EH (cell line): Measurements from ENCODE around the gene DNM2.
A peak's percentile ranks its signal among the peaks of the same experiment; 100 is the strongest.
"Not testable (repeated sequence)": the region's sequence is repeated elsewhere in the genome, so short reads cannot be mapped to it uniquely, and the experiment has no call there.

Experiments
- DNase-seq: peaks from one replicate; pipeline ENCODE4 v3.0.0-alpha.2; 2015; ENCODE audit warnings: low read depth

Gene DNM2

DNA sequence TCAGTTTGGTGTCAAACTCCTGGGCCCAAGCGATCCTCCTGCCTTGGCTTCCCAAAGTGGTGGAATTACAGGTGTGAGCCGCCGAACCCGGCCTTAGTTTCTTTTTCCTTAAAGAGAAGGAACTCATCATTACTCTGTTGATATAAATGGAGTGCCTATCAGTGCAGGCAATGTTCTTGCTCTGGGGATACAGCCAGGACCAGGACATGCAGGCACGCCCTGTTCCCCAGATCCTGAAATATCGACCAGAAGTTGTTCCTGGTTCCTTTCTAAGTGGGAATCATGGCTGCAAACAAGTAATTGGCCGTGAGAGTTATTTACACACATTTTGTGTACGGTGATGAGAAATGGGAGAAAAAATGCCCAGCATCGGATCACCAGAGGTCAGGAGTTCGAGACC is 8.4 kb downstream of the DNM2 start:
- no peak for DNase-seq

DNA sequence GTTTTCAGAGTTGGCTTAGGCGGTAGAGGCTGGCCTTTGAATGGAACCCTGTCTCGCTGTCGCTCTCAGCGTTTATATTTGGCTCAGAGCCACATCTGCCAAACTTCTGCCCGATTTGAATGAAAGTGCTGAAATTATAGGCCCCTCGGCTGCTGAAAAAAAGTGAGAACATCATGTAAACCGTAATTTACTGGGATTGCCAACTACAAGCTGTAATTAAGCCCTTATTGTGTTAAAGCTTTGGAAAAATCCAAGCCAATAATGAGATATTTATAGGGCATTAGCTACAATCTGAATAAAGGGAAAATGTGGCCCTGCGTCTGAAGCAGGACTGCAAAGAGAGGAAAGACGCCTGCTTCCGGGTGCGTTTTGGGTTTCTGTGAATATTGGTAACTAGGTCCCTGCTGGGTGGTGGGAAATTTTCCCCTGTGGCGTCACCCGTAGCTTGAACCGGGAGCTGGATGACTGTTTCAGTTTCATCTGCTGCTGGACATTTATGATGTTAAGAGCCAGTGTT is 9.9 kb downstream of the DNM2 start:
- no peak for DNase-seq

DNA sequence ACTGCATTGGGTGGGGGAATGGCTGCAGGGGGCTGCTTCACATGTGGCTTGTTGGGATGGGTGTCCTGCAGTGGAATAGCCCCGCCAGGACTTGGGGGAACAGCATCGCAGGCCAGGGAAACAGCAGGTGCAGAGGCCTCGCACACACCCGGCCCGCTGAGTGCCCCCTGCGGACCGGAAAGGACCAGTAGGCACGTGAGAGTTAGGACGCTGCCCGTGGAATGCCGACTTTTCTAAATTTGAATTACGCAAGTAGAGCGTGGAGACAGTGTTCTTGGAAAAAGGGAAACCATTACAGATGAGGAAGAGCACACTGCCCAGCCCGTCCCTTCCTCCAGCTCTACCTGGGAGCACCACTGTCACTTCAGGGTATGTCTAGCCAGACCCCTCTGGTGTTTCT is 11.5 kb downstream of the DNM2 start:
- DNase-seq = no peak

DNA sequence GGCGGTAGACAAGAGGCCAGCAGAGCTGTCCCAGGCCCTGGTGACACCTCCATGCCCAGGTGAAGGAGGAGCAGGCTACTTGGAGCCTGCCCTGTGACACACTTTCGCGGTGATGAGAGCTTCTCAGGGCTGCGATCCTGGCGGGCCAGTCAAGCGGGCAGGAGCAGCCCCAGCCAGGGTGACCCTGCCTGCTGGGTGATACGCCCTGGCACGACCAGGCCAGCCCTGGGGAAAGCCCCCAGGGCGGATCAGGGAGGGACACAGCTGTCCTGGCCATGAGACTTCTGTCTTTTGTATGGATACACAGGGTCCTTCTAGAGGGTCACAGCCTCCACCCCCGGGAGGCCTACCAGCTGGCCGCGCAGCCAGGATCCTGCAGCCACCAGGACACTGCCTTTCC is 13.1 kb downstream of the DNM2 start:
- DNase-seq = no peak

DNA sequence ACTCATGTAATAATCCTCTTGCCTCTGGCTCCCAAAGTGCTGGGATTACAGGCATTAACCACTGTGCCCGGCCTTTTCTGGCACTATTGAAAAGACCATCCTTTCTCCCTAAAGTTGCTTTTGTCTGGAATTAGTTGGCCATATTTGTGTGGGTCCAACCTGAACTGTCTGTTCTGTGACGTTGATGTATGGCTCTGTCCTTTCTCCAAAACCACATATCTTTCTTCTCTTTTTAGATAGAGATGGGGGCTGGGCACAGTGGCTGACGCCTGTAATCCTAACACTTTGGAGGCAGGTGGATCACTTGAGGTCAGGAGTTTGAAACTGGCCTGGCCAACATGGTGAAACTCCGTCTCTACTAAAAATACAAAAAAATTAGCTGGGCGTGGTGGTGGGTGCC is 17.9 kb downstream of the DNM2 start:
- DNase-seq = no peak

DNA sequence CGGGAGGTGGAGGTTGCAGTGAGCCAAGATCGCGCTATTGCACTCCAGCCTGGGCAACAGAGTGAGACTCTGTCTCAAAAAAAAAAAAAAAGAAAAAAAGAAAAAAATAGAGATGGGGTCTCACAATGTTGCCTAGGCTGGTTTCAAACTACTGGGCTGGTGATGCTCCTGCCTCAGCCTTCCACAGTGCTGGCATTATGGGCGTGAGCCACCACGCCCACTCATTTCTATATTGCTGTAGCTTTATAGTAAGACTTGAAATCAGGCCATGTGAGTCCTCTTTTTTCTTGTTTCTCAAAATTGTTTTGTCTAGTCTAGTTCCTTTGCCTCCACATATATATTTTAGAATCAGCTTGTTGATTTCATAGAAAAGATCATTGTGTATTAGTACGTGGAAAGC is 18.3 kb downstream of the DNM2 start:
- DNase-seq = no peak

DNA sequence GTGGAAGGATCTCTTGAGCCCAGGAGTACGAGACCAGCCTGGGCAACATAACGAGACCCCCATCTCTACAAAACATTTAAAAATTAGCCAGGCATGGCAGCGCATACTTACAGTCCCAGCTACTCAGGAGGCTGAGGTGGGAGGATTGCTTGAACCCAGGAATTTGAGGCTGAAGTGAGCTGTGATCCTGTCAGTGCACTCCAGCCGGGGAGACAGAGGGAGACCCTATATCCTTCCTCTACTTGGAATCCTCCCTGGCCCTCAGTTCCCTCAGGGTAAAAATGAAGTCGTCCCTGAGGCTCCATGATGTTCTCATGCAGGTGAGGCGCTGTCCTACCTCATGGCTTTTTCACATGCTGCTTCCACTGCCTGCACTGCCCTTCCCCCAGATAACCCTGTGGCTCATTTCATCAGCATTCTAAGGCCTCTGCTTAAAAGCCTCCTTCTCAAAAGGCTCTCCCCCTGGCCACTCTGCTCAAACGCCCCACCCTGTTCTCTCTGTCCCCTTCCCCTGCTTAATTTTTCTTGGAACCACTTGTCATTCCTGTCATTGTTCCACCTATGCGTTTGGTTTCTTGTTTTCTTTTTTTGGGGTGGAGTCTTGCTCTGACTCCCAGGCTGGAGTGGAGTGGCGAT is 19.2 kb downstream of the DNM2 start:
- no peak for DNase-seq

DNA sequence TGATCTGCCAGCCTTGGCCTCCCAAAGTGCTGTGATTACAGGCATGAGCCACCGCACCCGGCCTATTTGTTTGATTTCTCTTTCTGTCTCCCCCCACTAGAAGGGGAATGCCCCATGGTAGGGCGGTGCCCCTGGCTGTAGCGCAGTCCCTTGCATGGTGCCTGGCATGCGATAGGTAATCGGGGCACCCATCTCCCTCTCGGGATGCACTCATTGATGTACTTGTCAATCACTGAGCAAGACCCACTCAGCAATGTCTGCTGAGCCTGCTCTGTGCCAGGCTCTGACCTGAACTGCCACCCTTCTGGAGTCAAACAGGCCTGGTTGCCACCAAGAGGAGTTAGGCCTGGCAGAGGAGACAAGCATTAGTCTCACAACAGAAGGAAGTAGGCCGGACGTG is 19.8 kb downstream of the DNM2 start:
- no peak for DNase-seq

DNA sequence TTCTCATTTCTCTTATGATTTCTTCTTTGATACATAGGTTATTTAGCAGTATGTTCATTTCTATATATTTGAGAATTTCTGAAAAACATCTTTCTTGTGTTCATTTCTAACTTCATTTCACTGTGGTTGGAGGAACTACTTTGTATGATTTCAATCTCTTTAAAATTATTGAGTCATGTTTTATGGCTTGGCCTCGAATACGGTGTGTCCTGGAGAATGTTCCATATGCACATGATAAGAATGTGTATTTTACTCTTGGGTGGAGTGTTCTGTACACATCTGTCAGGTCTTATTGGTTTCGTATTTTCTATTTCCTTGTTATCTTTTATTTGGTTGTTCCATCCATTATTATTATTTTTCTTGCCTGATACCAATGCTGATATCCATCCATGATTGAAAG is 22.9 kb downstream of the DNM2 start:
- DNase-seq = no peak

DNA sequence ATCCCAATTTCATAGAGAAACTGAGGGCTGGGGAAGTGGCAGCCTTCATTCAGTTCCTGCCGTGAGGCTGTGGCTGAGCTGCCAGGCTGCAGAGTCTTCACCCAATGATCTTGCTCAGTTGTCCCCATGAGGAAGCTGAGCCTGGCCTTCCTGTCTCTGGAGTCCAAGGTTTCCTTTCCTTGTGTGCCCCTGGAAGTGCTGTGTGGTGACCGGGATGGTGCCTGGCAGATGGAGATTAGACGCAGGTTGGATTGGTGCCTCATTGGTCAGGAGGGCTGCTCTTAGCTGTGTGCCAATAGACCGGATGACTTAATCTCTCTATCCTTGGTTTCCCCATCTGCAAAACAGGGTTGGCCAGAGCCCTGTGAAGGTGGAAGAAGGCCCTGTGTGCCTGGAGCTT is 24.6 kb downstream of the DNM2 start:
- no peak for DNase-seq

DNA sequence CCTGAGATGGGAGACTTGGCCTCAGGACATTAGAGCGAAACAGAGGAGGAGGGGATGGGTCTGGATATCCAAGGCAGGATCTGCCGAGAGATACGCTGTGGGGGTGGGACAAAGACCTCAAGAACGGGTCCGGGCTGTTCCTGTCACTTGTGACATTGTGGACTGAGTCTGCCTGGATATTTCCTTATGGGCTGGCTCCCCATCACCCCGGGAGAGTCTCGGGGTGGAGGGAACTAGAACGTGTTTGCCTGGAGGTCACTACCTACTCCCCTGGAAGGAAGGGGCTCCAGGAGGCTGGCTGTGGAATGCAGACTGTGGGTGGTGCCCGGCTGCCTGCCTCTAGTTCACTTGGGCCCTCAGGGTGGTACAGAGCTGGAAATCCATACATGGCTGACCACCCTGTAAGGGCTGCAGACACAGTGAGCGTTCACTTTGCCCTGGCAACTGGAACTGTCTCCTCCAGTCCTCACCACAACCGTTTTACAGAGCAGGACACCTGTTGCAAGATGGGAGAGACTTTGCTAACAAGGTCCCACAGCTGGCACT is 26.4 kb downstream of the DNM2 start:
- no peak for DNase-seq

DNA sequence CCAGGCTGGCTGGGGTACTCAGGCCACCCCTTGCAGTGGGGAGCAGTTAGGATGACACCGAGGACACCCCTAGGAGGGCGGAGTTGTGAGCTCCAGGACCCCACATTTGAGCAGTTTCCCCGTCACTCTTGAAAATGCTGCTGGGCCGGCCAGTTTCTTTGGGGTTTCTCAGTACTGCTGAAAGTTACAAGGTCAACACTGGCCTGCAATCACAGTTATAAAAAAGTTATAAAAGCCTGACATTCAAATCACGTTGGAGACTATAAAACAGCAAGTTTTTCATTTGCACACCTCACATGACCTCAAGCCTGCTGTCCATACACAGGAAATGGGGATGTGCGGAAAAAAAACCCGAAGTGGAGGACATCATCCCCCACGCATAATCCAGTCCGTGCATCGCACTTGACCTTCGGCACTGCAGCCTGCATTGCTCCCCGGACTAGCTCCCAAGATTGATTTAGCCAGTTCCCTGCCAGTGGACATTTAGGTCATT is 27.0 kb downstream of the DNM2 start:
- DNase-seq = no peak

DNA sequence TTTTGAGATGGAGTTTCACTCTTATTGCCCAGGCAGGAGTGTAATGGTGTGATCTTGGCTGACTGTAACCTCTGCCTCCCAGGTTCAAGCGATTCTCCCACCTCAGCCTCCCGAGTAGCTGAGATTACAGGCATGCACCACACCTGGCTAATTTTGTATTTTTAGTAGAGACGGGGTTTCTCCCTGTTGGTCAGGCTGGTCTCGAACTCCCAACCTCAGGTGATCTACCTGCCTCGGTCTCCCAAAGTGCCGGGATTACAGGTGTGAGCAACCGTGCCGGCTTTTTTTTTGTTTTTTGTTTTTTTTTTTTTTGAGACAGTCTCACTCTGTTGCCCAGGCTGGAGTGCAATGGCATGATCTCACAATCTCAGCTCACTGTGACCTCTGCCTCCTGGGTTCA is 28.6 kb downstream of the DNM2 start:
- not testable (repeated sequence) for DNase-seq

DNA sequence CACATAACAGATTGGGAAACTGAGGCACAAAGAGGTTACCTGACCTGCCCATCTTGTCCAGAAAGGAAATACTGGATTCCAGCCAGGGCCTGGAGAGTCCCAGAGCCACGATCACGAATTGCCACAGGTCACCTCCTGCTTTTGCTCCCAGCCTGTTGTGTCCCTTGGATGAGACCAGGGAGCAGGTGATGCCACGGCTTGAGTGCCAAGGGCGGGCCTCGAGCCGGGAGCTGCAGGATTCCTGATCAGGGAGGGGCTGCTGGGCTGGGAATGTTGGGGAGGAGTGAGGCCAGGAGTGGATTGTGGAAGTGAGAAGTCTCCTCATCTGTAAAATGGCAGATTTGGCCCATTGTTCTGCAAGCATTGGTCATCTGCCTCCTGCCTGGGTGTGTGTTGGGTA is 29.4 kb downstream of the DNM2 start:
- DNase-seq = no peak

DNA sequence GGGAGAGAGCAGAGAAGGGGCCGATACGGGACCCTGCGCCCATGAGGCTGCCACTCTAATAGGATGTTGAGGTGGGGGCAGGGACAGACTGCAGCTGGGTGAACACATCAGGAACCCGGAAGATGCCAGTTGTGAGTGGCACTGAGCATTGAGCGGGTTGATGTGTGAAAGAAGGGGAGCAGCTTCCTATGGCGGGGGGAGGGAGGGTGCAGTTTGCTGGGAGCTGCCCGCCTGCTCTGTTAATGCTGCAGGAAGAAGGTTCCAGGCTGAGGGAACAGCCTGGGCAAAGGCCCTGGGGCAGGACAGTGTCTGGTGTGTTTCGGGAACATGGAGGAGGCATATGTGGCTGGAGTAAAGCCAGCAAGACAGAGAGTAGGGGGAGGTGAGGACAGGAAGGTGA is 29.8 kb downstream of the DNM2 start:
- no peak for DNase-seq

DNA sequence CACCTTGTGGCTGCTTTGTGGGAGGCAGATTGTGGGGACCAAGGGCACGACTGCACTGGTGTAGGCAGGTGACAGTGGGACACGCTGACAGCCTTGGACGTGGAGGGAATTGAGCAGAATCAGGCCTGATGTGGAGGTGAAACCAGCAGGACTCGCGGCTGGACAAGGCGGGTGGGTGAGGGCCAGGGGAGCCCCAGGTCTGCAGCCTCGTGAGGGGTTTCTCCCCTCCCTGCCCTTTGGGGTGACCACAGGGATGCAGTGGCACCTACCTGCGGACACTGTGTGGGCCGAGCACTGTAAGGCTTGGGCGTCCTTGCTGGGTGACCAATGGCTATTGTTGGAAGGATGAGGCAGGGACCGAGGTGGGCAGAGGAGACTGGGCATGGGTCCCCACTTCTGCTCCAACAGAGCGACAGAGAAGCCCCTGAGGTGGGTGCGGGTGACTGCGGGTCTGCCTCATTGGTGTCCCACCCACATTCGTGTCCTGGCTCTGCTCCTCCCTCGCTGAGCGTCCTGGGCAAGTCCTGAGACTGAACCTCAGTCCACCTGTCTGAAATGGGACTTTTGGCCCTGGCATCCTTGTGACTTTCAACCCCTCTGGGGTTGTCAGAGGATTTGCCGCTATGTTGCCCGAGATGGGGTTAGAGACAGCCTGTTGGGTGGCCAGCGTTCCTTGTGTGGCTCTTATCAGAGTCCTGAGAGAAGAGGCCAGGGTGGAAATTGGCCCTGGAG is 30.5 kb downstream of the DNM2 start:
- no peak for DNase-seq

DNA sequence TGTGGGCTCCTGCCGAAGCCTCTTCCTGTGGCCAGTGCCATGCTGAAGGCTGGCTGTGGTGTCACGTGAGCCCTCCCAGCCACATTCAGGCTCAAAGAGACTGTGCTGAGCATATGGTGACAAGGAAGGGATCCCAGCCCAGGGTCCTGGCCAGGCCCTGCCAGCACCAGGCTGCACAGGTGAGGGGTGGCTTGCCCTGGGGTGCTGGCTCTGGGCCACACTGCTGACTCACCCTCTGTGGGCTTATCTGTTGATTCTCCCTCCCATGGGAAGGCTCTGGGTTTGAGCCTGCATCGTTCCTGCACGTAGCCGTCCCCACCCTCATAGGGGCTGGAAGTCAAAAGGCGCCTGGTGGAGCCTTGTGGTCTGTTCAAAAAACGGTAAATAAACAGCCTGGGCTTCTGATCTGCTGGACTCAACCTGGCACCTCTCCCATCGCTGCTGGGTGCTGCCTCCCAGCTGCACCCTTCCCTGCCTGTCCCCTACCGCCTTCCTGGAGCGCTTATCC is 31.1 kb downstream of the DNM2 start:
- peak; percentile 18 for DNase-seq

DNA sequence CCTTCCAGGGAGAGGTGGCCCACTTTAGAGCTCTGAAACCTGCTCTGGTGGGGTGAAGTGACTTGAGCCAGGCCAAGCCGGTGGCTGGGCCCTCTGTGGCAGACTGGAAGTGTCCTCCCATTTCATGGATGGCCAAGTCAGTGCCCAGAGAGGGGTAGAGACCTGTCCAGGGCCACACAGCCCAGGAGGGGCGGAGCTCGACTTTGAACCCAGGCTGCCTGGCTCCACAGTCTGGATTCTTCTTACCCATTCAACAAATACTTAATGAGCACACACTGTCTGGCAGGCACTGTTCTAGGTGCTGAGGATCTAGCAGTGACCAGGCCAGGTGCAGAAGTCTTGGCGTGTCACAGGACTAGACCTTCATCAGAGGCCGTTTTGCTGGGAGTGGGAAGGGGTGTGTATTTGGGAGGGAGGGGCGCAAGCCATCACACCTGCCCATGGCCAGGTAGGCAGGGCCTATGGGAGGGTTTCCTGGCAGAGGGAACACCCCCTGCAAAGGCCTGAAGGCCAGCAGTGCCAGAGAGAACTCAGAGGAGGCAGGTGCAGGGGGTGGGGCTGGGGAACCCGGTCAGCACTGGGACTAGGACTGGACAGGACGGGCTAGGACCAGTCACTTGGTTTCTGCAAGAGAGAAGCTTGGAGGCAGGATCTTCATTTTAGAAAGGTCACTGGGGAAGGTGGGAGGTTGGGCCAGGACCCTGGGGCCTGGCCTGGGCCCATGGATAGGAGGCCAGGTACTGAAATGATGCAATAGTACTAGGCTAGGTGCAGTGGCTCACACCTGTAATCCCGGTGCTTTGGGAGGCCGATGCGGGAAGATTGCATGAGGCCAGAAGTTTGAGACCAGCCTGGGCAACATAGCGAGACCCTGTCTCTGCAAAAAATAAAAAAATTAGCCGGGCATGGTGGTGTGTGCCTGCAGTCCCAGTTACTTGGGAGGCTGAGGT is 31.8 kb downstream of the DNM2 start:
- no peak for DNase-seq

DNA sequence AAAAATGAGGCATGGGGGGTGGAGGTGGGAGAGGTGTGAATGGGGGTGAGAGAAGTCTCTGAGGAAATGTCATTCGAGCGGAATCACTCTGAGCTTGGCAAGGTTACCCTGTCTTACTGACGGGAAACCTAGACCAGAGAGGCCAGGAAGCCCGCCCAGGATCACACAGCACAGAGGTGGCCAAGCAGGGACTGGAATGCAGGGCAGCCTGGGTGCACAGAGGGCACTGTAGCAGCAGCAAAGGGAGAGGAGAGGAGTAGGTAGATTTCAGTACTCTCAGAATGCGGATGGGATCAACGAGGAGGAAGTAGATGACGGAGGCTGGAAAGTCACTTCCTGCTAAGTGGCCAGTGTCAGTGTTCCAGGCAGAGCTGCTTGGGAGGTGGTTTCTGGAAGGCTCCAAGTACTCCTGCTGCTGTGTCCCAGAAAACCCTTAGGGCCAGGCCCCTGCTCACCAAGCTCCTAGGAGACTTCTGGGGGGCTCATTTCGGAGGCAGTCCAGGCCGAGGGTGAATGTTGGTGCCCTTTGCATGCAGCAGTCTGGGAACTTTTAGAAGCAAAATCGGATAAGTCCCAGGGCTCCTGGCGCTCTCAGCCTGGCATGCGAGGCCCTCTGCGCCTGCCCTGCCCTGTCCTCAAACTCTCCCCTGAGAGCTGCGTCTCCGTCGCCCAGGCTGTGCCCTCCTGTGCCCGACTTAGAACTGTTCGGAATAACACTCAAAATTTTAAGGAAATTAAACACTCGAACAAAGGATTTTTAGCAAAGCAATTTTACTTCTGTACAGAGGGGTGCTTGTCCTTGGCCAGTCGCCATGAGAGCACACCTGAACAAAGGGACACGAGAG is 33.5 kb downstream of the DNM2 start:
- DNase-seq = no peak

DNA sequence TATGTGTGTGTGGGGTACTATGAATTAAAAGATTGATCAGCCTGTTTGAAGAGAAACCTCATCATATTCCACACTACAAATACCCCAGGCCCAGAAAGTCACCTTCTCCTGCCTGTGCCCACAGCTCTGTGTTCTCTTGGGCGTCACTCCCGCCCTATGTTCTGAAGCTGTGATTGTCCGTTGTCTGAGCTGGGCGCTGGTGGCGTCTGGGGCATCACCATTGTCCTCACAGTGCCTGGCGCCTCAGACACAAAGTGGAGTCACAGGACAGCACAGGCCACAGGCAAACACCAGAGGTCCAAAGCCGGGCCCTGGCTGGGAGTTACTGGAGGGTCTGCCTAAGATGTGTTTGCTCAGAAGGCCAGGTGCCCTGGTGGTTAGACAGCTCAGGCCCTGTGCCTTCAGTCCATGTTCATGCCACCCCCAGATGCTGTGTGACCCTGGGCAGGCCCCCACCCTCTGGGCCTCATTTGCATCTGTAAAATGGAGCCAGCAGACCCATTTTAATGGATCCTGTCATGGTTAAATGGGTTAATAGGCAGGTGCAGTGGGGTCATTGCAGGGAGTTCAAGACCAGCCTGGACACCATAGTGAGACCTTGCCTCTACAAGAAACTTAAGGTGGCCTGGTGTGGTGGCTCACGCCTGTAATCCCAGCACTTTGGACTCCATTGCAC is 34.5 kb downstream of the DNM2 start:
- DNase-seq = no peak
